Measurements from ENCODE around the gene LHX6.

The LHX6 gene

DNA sequence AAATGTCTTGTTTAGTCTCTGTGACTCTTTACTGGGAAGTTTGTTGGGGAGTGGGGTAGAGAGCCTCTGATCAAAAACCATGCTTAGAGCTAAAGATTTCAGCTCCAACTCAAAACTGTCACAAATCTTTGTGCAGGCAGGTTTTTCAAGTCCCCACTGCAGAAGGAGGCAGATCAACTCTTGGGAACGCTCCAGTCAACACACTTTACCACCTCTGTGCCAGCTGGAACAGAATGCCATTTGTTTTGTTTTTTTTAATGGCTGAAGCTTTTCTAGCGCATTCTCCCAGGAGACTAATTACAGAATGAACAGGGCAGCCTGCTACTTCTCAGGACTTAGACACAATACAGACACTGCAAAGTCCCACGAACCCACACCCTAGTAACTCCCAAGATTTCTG lies 17.9 kb upstream of the LHX6 start:
- Mint-ChIP-seq H3K27me3 (ENCODE audit: low read depth) (no peaks in the 10 kb centered on the region), H3K9me3 (no peaks in the 10 kb centered on the region), H3K27ac (no peak overlapping the region), H3K36me3 (ENCODE audit: low read depth) (peaks cover 64% of the 10 kb centered on the region), H3K4me1 (no peaks in the 10 kb centered on the region), H3K4me3 (no peak overlapping the region)
- TF ChIP-seq, protein P1, sequence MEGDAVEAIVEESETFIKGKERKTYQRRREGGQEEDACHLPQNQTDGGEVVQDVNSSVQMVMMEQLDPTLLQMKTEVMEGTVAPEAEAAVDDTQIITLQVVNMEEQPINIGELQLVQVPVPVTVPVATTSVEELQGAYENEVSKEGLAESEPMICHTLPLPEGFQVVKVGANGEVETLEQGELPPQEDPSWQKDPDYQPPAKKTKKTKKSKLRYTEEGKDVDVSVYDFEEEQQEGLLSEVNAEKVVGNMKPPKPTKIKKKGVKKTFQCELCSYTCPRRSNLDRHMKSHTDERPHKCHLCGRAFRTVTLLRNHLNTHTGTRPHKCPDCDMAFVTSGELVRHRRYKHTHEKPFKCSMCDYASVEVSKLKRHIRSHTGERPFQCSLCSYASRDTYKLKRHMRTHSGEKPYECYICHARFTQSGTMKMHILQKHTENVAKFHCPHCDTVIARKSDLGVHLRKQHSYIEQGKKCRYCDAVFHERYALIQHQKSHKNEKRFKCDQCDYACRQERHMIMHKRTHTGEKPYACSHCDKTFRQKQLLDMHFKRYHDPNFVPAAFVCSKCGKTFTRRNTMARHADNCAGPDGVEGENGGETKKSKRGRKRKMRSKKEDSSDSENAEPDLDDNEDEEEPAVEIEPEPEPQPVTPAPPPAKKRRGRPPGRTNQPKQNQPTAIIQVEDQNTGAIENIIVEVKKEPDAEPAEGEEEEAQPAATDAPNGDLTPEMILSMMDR (IDR thresholded peaks at IDR 0.05; ENCODE audit: unreplicated experiment in 3 of 3): no peak

DNA sequence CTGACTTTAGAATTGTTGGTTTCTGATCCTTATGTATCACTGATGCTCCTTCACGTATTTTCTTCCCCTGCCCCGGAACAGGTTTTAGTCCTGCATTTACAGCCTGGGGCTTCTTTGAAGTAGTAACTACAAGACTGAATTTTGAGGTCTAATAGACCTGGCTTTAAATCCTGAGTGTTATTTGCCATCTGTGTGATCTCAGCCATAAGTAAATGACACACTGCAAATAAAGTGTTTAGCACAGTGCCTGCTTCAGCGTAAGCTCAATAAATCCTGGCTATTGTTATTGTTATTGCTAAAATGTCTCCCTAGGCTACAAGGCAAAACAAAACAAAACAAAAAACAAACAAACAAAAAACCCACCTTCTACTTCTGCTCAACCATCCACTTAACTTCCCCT lies 15.6 kb upstream of the LHX6 start:
- Mint-ChIP-seq H3K4me3 (no peak overlapping the region), H3K9me3 (no peaks in the 10 kb centered on the region), H3K27ac (no peak overlapping the region), H3K27me3 (ENCODE audit: low read depth) (no peaks in the 10 kb centered on the region), H3K4me1 (no peaks in the 10 kb centered on the region), H3K36me3 (ENCODE audit: low read depth) (peaks cover 65% of the 10 kb centered on the region)
- TF ChIP-seq, protein P1 (IDR thresholded peaks at IDR 0.05; ENCODE audit: unreplicated experiment in 3 of 3): no peak

DNA sequence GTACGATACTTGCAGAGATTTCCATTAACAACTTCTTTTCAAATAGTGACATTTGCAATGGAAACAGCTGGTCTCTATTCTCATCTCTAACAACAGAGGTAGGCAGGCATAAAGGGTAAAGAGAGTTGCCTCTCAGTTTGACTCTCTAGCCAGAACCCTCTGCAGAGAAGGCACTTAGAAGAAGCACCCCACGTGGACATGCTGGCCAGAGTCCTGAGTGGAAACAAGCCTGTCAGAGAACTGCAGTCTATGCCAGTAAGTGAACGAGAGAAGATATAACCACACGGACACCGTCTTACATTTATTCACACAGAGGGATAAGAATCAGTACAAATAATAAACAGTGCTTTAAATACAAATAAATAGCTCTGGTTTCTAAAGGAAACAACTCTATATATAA lies 11.0 kb upstream of the LHX6 start:
- Mint-ChIP-seq H3K27me3 (ENCODE audit: low read depth) (no peaks in the 10 kb centered on the region), H3K4me3 (no peak overlapping the region), H3K9me3 (no peaks in the 10 kb centered on the region), H3K27ac (no peak overlapping the region), H3K36me3 (ENCODE audit: low read depth) (peaks cover 47% of the 10 kb centered on the region), H3K4me1 (no peaks in the 10 kb centered on the region)
- TF ChIP-seq, protein P1 (IDR thresholded peaks at IDR 0.05; ENCODE audit: unreplicated experiment in 3 of 3): no peak

DNA sequence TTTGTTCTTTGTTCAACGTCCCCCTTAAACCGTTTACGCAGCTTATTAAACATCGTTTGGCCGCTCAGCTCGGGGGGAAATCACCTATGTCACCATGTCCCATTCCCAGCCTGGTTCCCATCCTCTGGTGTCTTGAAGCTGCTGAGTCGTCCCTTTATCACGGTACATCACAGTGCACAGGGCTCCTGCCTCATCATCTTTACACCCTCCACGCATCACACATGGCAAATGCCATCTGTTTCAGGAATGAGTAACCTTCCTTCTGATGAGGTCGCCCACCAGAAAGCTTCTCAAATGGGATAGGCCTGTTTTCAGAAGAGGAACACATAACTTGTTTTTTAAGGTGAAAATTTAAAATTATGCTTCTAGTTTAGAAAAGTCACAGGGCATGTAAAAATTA lies 7.9 kb upstream of the LHX6 start:
- Mint-ChIP-seq H3K9me3 (no peaks in the 10 kb centered on the region), H3K27me3 (ENCODE audit: low read depth) (peaks cover 18% of the 10 kb centered on the region), H3K36me3 (ENCODE audit: low read depth) (peaks cover 25% of the 10 kb centered on the region), H3K4me3 (no peak overlapping the region), H3K4me1 (no peaks in the 10 kb centered on the region), H3K27ac (no peak overlapping the region)
- TF ChIP-seq, protein P1 (IDR thresholded peaks at IDR 0.05; ENCODE audit: unreplicated experiment in 3 of 3): no peak

DNA sequence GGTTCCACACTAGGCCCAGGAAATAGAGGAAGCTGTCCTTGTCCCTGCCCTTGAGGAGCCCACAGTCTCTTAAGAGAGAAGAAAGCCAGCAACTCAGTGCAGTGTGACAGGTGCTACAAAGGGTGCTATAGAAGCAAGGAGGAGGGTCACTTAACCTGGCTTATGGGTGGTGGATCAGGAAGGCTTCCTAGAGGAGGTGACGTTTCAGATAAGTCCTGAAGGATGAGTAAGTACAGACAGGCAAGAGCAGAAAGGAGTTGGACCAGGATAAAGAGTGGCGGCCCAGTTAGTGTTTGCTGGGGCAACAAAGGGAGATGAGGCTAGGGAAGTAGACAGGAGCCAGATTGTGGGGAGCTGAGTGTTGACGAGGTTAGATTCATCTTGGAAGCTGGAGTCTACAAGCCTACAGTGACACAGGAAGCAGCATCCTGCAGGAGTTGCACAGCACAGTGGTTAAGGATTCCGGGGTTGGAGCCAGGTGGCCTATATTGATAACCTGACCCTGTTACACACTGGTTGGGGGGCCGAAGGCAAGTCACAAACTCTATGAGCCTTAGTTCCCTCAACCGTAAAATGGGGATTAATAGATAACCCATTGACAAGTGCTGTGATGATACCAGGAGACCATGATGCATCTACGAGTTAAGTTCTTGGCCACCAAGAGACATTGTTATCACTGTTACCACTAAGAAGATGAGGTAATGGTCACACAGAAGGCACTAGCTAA lies 5.4 kb upstream of the LHX6 start:
- H3K4me1 Mint-ChIP-seq: no peaks in the 10 kb centered on the region
- peaks cover 18% of the 10 kb centered on the region for H3K27me3 Mint-ChIP-seq (ENCODE audit: low read depth)
- peaks cover 9% of the 10 kb centered on the region for H3K36me3 Mint-ChIP-seq (ENCODE audit: low read depth)
- H3K4me3 Mint-ChIP-seq: no peak overlapping the region
- no peak overlapping the region for H3K27ac Mint-ChIP-seq
- TF ChIP-seq, protein P1 (IDR thresholded peaks at IDR 0.05; ENCODE audit: unreplicated experiment in 3 of 3): no peak
- H3K9me3 Mint-ChIP-seq: no peaks in the 10 kb centered on the region

DNA sequence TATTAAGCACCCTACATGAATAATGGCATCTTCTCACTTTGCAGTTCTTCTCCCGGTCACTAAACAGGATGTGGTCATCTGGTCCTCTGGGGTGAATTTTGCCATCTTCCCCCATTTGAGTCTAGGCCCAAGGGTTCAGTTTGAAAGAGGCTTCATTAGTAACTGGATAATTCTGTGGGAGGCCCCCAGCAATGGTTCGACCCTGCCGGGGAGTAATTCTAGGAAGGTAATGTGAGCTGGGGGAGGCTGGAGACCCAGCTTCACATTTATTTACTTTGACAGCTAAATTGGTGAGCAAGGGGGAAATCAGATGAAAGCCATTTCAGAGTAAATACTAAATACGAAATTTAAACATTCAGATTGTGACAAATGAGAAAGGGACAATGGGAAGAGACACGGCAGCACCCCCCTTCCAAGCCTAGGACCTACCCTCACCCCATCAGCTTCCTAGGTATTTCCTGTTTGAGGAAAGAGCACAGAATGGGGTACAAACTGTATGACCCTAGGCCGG lies 4.1 kb upstream of the LHX6 start:
- Mint-ChIP-seq H3K36me3 (ENCODE audit: low read depth) (no peaks in the 10 kb centered on the region), H3K27ac (no peak overlapping the region), H3K9me3 (no peaks in the 10 kb centered on the region), H3K4me1 (no peaks in the 10 kb centered on the region), H3K27me3 (ENCODE audit: low read depth) (peaks cover 24% of the 10 kb centered on the region), H3K4me3 (no peak overlapping the region)
- TF ChIP-seq, protein P1 (IDR thresholded peaks at IDR 0.05; ENCODE audit: unreplicated experiment in 3 of 3): no peak

Data from nephron (organoid).